SJCRH30 (cell line): ENCODE measurements around the gene HOTAIR. TPM values are rescaled to one million over a fixed set of nuclear protein-coding genes. Genes with fewer than 3 reads are reported as not detected.

Source experiments
- DNase-seq, 2 experiments: peaks; one replicate each; pipeline ENCODE4 v3.0.0-alpha.2; 2015 to 2020
- H3K27ac ChIP-seq: fragments of 250-450 bp; sonication (Bioruptor Pico); 2 replicates; pipeline ENCODE4 v1.5.1; 2020; ENCODE audit warnings: mild to moderate bottlenecking, moderate library complexity
- H3K27me3 ChIP-seq: fragments of 250-450 bp; sonication (Bioruptor Pico); 2 replicates; pipeline ENCODE4 v1.5.1; 2020; ENCODE audit warnings: mild to moderate bottlenecking, moderate library complexity
- H3K36me3 ChIP-seq: fragments of 250-450 bp; sonication (Bioruptor Pico); 2 replicates; pipeline ENCODE4 v1.5.1; 2020; ENCODE audit warnings: mild to moderate bottlenecking, moderate library complexity
- H3K4me1 ChIP-seq: fragments of 250-450 bp; sonication (Bioruptor Pico); 2 replicates; pipeline ENCODE4 v1.5.1; 2020; ENCODE audit warnings: mild to moderate bottlenecking, moderate library complexity
- H3K4me3 ChIP-seq: fragments of 250-450 bp; sonication (Bioruptor Pico); 2 replicates; pipeline ENCODE4 v1.5.1; 2020; ENCODE audit warnings: mild to moderate bottlenecking, moderate library complexity
- H3K9me3 ChIP-seq: fragments of 250-450 bp; sonication (Bioruptor Pico); replicated peaks from 2 replicates; pipeline ENCODE4 v1.5.1; 2020; ENCODE audit warnings: mild to moderate bottlenecking, moderate library complexity
- total RNA-seq: library from RNA; depleted of rRNA; stranded (reverse); fragments of >200 nt; shearing (Covaris generic); gene quantifications from 2 replicates; pipeline ENCODE4 v1.2.3, GENCODE V29; 2014; rRNA removed

Gene HOTAIR
- total RNA-seq: 1.0 and 1.5 TPM in 2 replicates

DNA sequence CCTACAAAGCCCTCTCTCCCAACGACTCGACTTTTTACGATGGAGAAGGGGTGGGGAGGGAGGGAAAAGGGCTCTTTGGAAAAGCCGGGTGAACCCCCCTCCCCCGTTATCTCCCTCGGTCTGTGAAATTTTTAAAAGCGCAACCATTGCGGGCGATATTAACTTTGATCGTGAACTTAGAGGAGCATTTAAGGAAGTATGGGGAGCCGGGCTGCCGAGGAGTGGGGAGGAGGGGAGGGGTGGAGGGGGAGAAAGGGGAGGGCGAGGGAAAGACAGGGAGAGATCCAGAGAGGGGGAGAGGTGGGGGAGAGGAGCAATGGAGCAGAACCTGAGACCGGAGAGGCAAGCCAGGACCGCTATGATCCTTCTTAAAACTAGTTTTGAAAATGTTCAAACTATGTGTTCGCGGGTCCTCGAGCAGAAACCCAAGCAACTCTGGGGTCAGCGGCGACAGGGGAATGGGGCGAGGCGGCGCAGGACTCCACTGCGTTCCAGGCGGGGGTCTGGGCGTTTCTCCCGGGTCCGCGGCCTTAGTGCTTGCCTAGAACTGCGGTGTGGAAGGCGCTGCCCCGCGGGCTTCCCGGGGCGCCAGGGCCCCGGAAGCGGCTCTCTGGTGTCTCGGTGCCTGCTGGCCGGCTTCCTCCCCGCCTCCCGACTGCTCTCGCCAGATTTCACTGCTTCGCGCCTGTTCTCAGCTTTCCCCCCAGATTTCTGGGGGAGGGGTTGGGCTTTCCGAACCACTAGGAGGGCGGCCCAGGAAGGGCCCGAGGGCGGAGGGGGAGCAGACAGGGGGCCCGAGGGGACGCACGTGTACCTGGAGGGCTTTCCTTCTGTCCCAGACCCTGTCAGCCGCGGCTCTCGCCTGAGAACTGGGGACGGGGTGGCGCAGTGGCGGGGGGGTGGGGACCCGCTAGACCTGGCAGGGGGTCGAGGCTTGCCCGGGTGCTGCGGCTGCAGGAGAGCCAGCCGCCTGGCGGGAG, at the start of gene HOTAIR:
Gene HOTAIR, minus strand, starts transcription at position 871 of the 980 bp plus-strand sequence.
- Histone ChIP-seq H3K27ac (peak within 1 kb of the TSS; percentile 78), H3K9me3 (no peaks in the 10 kb centered on the region), H3K36me3 (no peaks in the 10 kb centered on the region), H3K4me1 (peaks cover 3% of the 10 kb centered on the region; the same call in 1 of the 2 replicates), H3K4me3 (peak within 1 kb of the TSS; percentile 80), H3K27me3 (no peaks in the 10 kb centered on the region; the same call in 1 of the 2 replicates)
- DNase-seq: peak; percentile 76 to 78

DNA sequence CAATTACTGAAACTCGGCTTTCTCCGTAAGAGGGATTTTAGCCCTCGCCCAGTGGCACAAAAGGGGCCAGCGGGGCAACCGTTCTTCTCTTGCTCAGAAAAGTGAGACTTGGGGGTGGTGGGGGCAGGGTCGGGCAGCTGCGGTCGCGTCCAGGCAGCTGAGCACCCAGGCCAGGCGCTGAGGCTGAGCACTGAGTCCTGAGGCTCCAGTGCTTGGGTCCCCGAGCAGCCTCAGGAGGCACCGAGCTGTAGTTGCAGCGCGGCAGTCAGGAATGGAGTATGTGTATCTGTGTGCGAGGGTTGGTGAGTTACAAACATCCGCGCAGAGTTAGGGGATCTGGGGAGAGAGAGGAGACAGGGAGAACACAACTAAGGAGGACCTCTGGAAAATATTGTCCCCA, 49.4 kb upstream of the HOTAIR start:
- Histone ChIP-seq H3K27me3 (no peaks in the 10 kb centered on the region), H3K4me1 (peaks cover 15% of the 10 kb centered on the region), H3K9me3 (no peaks in the 10 kb centered on the region), H3K36me3 (no peaks in the 10 kb centered on the region), H3K4me3 (no peak overlapping the region), H3K27ac (no peak overlapping the region)
- no peak for DNase-seq

DNA sequence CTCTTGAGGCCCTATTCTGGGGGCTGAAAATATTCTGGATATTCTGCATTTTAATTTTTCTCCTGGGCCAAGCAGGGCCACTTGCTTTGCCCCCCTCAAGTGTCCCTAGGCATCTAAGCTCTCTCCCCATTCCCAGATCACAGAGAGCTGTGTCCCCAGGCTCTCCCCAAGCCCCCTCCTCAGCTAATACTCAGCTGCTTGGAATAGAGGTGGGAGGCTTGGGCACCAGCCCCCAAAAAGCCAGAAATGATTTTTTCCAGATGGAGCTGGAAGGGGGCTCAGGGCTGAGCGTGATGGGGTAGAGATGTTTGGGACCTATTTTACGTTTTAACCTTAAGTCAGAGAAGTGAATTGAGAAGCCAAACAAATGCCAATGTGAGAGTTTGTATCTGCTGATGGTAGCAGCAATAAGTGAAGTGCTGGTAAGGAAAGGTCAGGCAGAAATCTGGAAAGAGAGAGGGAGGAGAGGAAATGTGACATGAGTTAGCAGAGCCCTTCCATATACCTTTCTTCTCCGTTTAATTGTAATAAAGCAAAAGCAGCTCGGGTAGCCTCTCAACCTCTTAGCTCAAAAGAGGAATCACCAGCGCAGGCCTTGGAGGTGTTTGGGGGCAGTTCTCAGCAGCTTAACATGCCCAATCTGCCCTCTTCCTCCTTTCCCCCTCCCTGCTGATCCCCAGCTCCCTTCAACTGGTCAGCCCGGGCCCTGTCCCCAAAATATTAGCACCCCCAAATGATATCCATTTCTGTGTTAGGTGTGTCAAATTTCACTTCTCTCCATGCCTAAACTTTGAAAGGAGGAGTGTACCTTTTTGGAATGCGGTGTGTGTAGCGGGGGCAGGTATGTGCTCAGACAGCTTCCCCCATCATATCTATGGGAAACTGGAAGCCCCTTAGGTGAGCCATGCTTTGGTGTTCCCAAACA, 48.5 kb upstream of the HOTAIR start:
- Histone ChIP-seq H3K9me3 (no peaks in the 10 kb centered on the region), H3K4me3 (no peak overlapping the region), H3K27ac (no peak overlapping the region), H3K36me3 (no peaks in the 10 kb centered on the region), H3K4me1 (peaks cover 15% of the 10 kb centered on the region), H3K27me3 (no peaks in the 10 kb centered on the region)
- no peak for DNase-seq

DNA sequence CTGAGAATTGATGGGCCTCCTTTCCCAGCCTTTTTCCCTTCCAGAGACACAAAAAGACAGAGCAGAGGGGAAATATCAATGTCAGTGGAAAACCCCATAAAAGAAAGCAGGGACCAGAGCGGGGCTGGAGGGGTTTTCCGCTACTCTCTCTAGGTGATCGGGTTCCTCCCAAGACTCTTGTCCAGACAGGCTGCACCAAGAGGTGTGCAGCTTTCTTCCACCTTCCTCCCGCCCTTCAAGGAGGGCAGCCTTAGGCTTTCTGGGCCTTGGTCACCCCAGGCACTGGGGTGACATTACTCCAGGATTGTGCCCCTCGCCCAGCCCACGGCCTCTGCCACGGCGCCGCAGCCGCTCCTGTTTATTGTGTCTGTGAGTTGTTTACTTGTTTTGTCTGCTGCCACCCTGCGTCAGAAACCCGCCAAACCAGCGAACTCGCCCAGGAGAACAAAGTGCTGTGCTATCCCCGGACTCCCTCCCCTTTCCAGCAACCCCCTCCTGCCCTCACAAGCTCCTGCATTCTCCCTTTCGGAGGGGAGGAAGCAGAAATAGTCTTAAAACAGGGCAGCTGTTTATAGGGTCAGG, 46.8 kb upstream of the HOTAIR start:
- H3K9me3 ChIP-seq: no peaks in the 10 kb centered on the region
- no peak overlapping the region for H3K4me3 ChIP-seq
- no peak overlapping the region for H3K27ac ChIP-seq
- no peaks in the 10 kb centered on the region for H3K27me3 ChIP-seq
- no peak for DNase-seq
- H3K4me1 ChIP-seq: peaks cover 13% of the 10 kb centered on the region
- no peaks in the 10 kb centered on the region for H3K36me3 ChIP-seq

DNA sequence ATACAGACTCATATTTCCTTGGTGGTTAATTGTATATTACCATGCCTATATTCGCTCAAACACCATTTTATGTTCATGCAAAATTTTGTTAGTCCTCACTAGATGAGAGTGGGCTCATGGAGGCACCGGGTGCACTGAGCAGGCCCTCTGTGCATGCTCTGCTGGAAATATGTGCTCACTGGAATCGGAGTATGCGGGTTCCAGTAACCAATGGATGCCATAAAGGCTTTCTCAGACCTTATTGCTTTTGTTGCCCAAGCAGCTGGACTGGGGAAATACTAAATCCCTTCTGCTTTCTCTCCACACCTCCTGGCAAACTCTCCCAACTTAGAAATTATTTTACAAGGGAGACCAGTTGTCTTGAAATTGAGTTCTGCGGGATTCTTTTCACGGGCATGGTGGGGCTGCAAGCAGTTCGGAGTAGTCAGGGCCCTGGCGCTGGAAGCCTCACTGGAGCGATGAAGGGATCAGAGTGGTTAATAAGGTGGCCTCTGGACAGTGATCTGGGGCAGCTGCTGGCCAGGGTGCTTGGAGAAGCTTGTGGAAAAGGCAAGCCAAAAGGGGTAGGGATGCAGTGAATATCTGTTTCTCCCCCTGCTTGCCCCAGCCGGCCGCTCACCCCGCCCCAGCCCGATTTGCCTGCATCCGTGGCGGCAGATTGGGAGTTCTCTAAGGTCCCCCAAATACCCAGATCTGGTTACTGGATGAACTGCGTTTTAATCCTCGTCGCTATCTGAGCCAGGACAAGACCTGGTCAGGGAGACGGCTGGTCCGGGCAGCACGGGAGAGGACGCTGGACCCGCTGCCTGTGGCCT, 46.0 kb upstream of the HOTAIR start:
- no peak overlapping the region for H3K27ac ChIP-seq
- H3K4me1 ChIP-seq: peaks cover 8% of the 10 kb centered on the region
- DNase-seq: no peak
- no peak overlapping the region for H3K4me3 ChIP-seq
- H3K9me3 ChIP-seq: no peaks in the 10 kb centered on the region
- H3K36me3 ChIP-seq: no peaks in the 10 kb centered on the region
- no peaks in the 10 kb centered on the region for H3K27me3 ChIP-seq

DNA sequence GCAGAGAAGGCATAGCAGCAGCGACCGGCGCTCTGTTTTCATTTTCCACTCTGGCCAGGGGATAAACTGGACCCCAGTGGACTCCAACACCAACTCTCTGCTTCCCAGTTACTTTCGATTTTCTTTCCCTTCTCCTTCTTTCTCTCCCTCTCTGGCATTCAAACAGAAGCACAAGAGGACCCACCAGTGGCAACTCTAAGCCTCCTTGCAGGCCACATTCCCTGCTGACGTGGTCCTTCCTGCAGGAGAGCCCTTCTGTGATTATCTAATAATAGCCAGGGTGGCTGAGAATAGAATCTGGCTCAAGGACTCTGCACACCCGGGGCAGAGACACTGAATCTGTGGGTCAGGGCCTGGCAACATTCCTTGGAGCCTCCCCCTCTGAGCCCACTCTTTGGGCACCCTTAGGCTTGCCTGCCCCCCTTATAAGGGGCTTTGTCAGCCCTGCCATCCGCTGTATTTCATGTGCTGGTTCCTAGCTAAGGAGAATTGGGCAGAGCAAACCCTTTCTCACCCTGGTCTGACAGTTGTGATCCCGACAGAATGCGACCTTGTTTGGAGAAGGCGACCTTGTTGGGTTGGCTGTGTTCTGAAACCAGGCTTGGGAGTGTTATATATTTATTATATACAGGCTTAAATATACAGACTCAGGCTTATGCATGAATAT, 45.3 kb upstream of the HOTAIR start:
- Histone ChIP-seq H3K27ac (no peak overlapping the region), H3K27me3 (no peaks in the 10 kb centered on the region), H3K9me3 (no peaks in the 10 kb centered on the region), H3K4me3 (no peak overlapping the region), H3K36me3 (no peaks in the 10 kb centered on the region), H3K4me1 (peaks cover 6% of the 10 kb centered on the region)
- DNase-seq: no peak

DNA sequence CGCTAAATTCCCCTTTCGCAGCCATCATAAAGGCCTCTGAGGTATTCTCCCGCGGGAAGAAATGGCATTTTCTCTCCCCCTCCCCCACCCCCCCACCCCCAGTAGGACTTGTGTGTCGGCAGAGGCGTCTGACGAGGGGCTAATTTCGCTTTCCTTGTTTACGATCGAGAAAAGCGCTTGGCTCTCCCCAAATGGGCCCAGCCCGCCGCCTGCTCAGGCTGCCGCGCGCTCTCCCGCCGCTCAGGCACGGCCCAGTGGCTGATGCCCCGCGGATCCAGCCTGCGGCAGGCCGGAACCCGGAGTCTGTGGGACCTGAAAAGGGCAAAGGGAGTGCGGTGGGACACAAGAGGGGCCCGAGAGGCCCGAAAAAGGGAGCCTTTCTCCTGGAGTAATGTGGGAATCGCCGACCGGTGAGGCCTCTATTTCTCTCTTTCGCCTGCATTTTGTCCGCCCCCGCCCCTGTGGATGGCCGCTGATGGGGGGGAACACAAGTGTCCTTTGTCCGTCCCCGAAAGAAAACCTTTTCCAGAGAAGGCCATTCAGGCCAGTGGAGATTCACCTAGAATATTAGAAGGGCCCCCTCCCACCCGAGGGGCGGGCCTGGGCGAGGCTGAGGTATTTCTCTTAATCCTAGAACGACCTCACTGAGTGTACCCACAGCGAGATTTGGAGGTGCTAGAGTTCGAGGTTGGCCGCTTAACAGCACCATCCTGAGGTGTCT, 44.5 kb upstream of the HOTAIR start:
- Histone ChIP-seq H3K27ac (no peak overlapping the region), H3K9me3 (no peaks in the 10 kb centered on the region), H3K4me1 (peaks cover 6% of the 10 kb centered on the region), H3K36me3 (no peaks in the 10 kb centered on the region), H3K27me3 (no peaks in the 10 kb centered on the region), H3K4me3 (no peak overlapping the region)
- DNase-seq: no peak

DNA sequence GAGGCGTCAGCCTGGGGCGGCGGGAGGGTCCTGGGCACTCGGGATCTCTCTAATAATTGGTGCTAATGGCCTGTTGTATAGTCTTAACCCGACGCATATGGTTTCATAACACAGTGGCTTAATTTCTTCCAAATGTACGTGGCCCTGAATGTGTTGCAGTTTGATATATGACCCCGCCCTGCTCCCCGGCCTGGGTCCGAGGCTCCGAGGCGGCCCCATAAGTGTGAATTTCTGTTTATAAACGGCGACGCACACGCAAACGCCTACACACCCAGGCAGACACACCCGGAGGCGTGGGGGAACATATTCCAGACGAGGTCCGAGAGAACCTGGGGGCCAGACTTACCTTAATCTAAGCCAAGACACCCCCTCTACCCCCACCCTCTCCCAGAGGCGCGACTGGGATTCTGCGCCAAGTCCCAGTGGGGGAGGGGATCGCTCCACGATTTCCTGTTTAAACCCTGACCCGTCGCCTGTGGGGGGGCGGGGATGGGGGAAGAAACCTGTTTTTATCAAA, 43.8 kb upstream of the HOTAIR start:
- H3K4me3 ChIP-seq: peak overlapping the region; percentile 69
- peak; percentile 40 to 49 for DNase-seq
- H3K27ac ChIP-seq: peak overlapping the region; percentile 82
- H3K36me3 ChIP-seq: no peaks in the 10 kb centered on the region
- no peaks in the 10 kb centered on the region for H3K27me3 ChIP-seq
- peaks cover 6% of the 10 kb centered on the region for H3K4me1 ChIP-seq
- no peaks in the 10 kb centered on the region for H3K9me3 ChIP-seq

DNA sequence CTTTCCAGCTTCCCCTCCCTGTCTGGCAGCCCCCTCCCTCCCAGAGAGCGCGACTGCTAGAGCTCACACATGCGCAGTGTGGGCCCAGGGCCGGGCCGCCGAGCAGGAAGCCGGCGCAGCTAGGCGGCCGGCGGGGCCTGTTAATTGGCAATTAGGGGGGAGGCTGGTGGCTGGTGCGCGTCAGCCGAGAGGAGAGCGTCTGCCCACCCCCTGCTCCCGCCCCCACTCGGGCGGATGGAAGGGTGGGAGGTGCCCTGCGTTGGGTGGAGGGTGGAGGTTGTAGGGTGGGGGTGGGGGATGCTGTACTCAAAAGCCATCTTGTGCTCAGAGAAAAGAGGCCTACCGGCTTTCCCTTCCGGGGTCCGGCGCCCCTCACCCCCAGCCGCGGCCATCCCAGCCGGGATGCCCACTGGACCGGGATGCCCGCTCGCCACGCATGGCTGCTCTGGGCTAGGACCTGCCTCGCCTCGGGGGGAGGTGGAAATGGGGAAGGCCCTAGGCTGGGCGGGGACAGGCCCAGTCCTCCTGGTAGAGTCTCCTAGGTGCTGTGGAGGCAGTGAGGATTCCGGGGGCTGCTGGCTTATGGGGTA, 43.2 kb upstream of the HOTAIR start:
- H3K36me3 ChIP-seq: no peaks in the 10 kb centered on the region
- no peaks in the 10 kb centered on the region for H3K9me3 ChIP-seq
- H3K27ac ChIP-seq: peak overlapping the region; percentile 82
- H3K4me1 ChIP-seq: peaks cover 6% of the 10 kb centered on the region
- DNase-seq: peak; percentile 94
- H3K27me3 ChIP-seq: no peaks in the 10 kb centered on the region
- peak overlapping the region; percentile 69 for H3K4me3 ChIP-seq

DNA sequence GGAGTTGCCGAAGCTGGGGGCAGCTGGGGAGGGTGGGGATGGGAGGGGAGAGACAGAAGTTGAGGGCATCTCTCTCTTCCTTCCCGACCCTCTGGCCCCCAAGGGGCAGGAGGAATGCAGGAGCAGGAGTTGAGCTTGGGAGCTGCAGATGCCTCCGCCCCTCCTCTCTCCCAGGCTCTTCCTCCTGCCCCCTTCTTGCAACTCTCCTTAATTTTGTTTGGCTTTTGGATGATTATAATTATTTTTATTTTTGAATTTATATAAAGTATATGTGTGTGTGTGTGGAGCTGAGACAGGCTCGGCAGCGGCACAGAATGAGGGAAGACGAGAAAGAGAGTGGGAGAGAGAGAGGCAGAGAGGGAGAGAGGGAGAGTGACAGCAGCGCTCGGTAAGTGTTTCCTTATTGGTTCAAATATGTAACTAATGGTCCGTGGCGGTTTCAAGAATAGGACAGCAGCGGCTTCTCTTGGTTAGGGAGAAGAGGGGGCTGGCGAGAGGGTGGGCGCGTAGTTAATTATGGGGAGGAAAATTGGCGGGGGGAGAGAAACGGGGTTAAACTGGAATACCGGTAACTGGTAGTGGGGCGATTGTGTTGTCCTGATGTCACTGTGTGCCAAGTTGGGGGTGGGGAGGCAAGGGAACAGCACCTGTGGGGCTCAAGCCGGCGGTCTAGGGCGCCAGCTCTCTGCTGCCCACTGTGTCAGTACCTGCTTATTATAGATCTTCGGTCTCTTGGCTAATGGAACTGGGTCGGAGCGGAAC, 42.5 kb upstream of the HOTAIR start:
- H3K27ac ChIP-seq: peak overlapping the region; percentile 82; the same call in 1 of the 2 replicates

DNA sequence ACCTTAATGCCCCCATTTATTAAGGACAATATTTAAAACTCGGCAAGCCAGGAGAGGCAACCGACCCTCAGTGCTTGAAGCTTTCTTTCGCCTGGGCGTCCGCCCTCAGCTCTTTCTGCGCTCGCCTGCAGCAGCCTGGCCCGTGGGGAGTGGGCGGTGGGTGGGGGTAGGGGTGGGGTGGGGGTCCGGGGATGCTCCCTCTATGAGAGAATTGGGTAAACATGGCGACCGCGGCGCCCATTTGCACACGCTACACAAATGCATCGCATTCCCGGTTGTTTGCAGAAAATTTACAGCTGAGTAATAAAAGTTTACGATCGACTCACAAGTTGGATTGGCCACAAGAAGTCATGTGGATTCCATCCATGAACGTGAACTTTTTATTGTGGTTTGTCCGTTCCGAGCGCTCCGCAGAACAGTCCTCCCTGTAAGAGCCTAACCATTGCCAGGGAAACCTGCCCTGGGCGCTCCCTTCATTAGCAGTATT, 41.8 kb upstream of the HOTAIR start:
- Histone ChIP-seq H3K36me3 (no peaks in the 10 kb centered on the region), H3K4me1 (peaks cover 6% of the 10 kb centered on the region), H3K27ac (peak overlapping the region; percentile 82; the same call in 1 of the 2 replicates), H3K4me3 (peak overlapping the region; percentile 69), H3K9me3 (no peaks in the 10 kb centered on the region), H3K27me3 (no peaks in the 10 kb centered on the region; the same call in 1 of the 2 replicates)
- DNase-seq: peak; percentile 35 to 58

More for the DNA sequence above, 42.5 kb upstream of the HOTAIR start:
- H3K4me1 ChIP-seq: peaks cover 6% of the 10 kb centered on the region
- H3K27me3 ChIP-seq: no peaks in the 10 kb centered on the region
- H3K4me3 ChIP-seq: peak overlapping the region; percentile 69
- no peaks in the 10 kb centered on the region for H3K9me3 ChIP-seq
- peak; percentile 51 to 65 for DNase-seq
- no peaks in the 10 kb centered on the region for H3K36me3 ChIP-seq

DNA sequence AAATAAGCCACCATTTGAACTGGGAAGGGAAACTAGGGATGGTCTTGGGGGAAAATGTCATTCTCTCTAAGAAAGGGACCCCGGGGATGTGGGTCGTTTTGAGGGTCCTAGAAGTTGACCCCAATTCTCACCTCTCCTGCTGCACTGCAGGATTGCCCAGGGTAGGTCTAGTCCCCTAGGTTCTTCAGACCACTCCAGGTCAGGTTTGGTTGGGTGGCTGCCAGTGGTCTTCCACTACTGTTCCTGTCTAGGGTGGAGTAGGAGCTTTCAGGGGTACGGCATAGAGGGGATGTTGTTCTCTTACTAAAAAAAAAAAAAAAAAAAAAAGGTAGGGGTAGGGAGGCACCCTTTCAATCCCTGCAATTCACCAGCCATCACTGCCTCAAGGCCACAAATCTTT, 41.3 kb upstream of the HOTAIR start:
- peaks cover 5% of the 10 kb centered on the region for H3K27me3 ChIP-seq
- peaks cover 6% of the 10 kb centered on the region for H3K4me1 ChIP-seq
- no peak overlapping the region for H3K27ac ChIP-seq
- no peaks in the 10 kb centered on the region for H3K9me3 ChIP-seq
- no peaks in the 10 kb centered on the region for H3K36me3 ChIP-seq
- H3K4me3 ChIP-seq: peak overlapping the region; percentile 69
- no peak for DNase-seq
